DND-41 (cell line): ENCODE measurements around the gene SMC5.

ENCODE experiments used
- CTCF ChIP-seq: IDR thresholded peaks from 2 replicates; pipeline ENCODE4 v1.5.1; 2012; ENCODE audit warnings: borderline replicate concordance, low read length, moderate library complexity, mild to moderate bottlenecking; ENCODE audit not compliant: poor library complexity, severe bottlenecking; ENCODE audit errors: extremely low read depth
- EZH2 ChIP-seq: IDR thresholded peaks from 3 replicates; pipeline ENCODE4 v1.6.1; 2012; ENCODE audit warnings: borderline replicate concordance, low read depth, mild to moderate bottlenecking, moderate library complexity, low read length, inconsistent platforms; ENCODE audit not compliant: severe bottlenecking

GRCh38 chr9:70303268-70303667 is 44.5 kb downstream of the SMC5 start:
- TF ChIP-seq CTCF (no peak), EZH2 (no peak)
